HepG2 (cell line): ENCODE data around the gene QSOX1.

Experiments
- ESRRA ChIP-seq: sonication (generic); formaldehyde crosslinking; IDR thresholded peaks from 2 replicates; pipeline ENCODE4 v1.5.1; 2020; ENCODE audit warnings: mild to moderate bottlenecking, low read depth, missing genetic modification reagents
- EZH2 ChIP-seq: conservative IDR thresholded peaks from 2 replicates; pipeline ENCODE4 v1.6.1; 2012; ENCODE audit warnings: mild to moderate bottlenecking, low read depth, low read length, moderate library complexity
- NFIC ChIP-seq: IDR thresholded peaks from 2 replicates; pipeline ENCODE4 v1.6.1; 2012; ENCODE audit warnings: mild to moderate bottlenecking, low read length, inconsistent platforms
- POLR2AphosphoS5 ChIP-seq: IDR thresholded peaks from 2 replicates; pipeline ENCODE4 v1.6.1; 2012; ENCODE audit warnings: low read depth, low read length
- SCMH1 ChIP-seq: sonication (generic); formaldehyde crosslinking; IDR thresholded peaks from 2 replicates; pipeline ENCODE4 v1.9.0; 2021; ENCODE audit warnings: missing genetic modification reagents, mild to moderate bottlenecking, borderline replicate concordance
- SRF ChIP-seq: IDR thresholded peaks from 2 replicates; pipeline ENCODE4 v1.6.1; 2011; ENCODE audit warnings: mild to moderate bottlenecking, low read depth, low read length, moderate library complexity
- SYNCRIP ChIP-seq: fragments of 200-400 bp; formaldehyde crosslinking; IDR thresholded peaks from 2 replicates; pipeline ENCODE4 v1.6.1; 2018; ENCODE audit warnings: mild to moderate bottlenecking, low read depth, low read length; ENCODE audit not compliant: insufficient read depth
- TCF7L2 ChIP-seq: IDR thresholded peaks from 2 replicates; pipeline ENCODE4 v1.6.1; 2011; ENCODE audit warnings: mild to moderate bottlenecking, low read depth, low read length, moderate library complexity
- ZFP36 ChIP-seq: fragments of 150-350 bp; IDR thresholded peaks from 2 replicates; pipeline ENCODE4 v1.6.1; 2018; ENCODE audit warnings: borderline replicate concordance, low read length, low read depth; ENCODE audit not compliant: partially characterized antibody
- ZNF274 ChIP-seq: sonication (generic); formaldehyde crosslinking; IDR thresholded peaks from 2 replicates; pipeline ENCODE4 v1.5.1; 2020; ENCODE audit warnings: mild to moderate bottlenecking, missing genetic modification reagents
- ZNF891 ChIP-seq: sonication (generic); formaldehyde crosslinking; IDR thresholded peaks from 2 replicates; pipeline ENCODE4 v1.5.0; 2020; ENCODE audit warnings: mild to moderate bottlenecking, missing genetic modification reagents
- TF ChIP-seq, protein P1 (sequence below): sonication (generic); formaldehyde crosslinking; conservative IDR thresholded peaks from 2 replicates; pipeline ENCODE4 v1.8.0; 2022; ENCODE audit warnings: missing genetic modification reagents
- TF ChIP-seq, protein P2 (sequence below): sonication (generic); formaldehyde crosslinking; IDR thresholded peaks from 2 replicates; pipeline ENCODE4 v1.4.0; 2020; ENCODE audit warnings: missing genetic modification reagents, borderline replicate concordance
- TF ChIP-seq, protein P3 (sequence below): IDR thresholded peaks from 2 replicates; pipeline ENCODE4 v1.6.1; 2012; ENCODE audit warnings: inconsistent platforms

- TF ChIP-seq NFIC (no peak), POLR2AphosphoS5 (no peak), ZFP36 (no peak), SCMH1 (CRISPR knock-in tag) (no peak), ZNF891 (no peak), ESRRA (CRISPR knock-in tag) (no peak), SRF (no peak), ZNF274 (no peak), EZH2 (no peak), TCF7L2 (no peak), SYNCRIP (no peak)
- TF ChIP-seq, protein P1, sequence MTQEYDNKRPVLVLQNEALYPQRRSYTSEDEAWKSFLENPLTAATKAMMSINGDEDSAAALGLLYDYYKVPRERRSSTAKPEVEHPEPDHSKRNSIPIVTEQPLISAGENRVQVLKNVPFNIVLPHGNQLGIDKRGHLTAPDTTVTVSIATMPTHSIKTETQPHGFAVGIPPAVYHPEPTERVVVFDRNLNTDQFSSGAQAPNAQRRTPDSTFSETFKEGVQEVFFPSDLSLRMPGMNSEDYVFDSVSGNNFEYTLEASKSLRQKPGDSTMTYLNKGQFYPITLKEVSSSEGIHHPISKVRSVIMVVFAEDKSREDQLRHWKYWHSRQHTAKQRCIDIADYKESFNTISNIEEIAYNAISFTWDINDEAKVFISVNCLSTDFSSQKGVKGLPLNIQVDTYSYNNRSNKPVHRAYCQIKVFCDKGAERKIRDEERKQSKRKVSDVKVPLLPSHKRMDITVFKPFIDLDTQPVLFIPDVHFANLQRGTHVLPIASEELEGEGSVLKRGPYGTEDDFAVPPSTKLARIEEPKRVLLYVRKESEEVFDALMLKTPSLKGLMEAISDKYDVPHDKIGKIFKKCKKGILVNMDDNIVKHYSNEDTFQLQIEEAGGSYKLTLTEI (CRISPR knock-in tag): no peak
- TF ChIP-seq, protein P2, sequence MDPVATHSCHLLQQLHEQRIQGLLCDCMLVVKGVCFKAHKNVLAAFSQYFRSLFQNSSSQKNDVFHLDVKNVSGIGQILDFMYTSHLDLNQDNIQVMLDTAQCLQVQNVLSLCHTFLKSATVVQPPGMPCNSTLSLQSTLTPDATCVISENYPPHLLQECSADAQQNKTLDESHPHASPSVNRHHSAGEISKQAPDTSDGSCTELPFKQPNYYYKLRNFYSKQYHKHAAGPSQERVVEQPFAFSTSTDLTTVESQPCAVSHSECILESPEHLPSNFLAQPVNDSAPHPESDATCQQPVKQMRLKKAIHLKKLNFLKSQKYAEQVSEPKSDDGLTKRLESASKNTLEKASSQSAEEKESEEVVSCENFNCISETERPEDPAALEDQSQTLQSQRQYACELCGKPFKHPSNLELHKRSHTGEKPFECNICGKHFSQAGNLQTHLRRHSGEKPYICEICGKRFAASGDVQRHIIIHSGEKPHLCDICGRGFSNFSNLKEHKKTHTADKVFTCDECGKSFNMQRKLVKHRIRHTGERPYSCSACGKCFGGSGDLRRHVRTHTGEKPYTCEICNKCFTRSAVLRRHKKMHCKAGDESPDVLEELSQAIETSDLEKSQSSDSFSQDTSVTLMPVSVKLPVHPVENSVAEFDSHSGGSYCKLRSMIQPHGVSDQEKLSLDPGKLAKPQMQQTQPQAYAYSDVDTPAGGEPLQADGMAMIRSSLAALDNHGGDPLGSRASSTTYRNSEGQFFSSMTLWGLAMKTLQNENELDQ (CRISPR knock-in tag): no peak
- TF ChIP-seq, protein P3, sequence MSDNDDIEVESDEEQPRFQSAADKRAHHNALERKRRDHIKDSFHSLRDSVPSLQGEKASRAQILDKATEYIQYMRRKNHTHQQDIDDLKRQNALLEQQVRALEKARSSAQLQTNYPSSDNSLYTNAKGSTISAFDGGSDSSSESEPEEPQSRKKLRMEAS: no peak
Observed at GRCh38 chr1:180247580-180247979, 92.9 kb downstream of the QSOX1 start.
